IPS-18c (cell line): ENCODE results near the gene ADAMTS14.
"Not testable (repeated sequence)": the region's sequence is repeated elsewhere in the genome, so short reads cannot be mapped to it uniquely, and the experiment has no call there.

Source experiments
- H3K4me3 ChIP-seq: 2 replicates; pipeline ENCODE4 v1.7.0; 2013; ENCODE audit warnings: low read depth, mild to moderate bottlenecking, low read length, moderate library complexity; ENCODE audit not compliant: insufficient read depth
- H3K9me3 ChIP-seq: one replicate; pipeline ENCODE4 v1.6.1; 2013; ENCODE audit warnings: mild to moderate bottlenecking, low read length, moderate library complexity; ENCODE audit not compliant: control insufficient read depth, insufficient read depth

Gene ADAMTS14

DNA sequence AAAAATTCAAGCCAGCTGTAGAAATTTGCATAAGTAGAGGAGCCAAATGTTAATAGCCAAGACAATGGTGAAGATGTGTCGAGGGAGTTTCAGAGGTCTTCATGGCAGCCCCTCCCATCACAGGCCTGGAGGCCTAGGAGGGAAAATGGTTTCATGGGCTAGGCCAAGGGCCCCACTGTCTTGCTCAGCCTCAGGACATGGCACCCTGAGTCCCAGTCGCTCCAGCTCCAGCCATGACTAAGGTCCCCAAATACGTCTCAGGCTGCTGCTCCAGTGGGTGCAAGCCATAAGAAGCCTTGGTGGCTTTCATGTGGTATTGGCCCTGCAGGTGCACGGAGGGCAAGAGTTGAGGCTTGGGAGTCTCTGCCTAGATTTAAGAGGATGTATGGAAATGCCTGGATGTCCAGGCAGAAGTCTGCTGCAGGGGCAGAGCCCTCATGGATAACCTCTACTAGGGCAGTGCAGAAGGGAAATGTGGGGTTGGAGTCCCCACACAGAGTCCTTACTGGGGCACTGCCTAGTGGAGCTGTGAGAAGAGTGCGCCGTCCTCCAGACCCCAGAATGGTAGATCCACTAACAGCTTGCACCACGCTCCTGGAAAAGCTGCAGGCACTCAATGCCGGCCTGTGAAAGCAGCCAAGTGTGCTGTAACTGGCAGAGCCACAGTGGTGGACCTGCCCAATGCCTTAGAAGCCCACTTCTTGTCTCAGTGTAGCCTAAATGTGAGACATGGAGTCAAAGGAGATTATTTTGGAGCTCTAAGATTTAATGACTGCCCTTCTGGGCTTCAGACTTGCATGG, 93.7 kb downstream of the ADAMTS14 start:
- no peak overlapping the region for H3K4me3 ChIP-seq

DNA sequence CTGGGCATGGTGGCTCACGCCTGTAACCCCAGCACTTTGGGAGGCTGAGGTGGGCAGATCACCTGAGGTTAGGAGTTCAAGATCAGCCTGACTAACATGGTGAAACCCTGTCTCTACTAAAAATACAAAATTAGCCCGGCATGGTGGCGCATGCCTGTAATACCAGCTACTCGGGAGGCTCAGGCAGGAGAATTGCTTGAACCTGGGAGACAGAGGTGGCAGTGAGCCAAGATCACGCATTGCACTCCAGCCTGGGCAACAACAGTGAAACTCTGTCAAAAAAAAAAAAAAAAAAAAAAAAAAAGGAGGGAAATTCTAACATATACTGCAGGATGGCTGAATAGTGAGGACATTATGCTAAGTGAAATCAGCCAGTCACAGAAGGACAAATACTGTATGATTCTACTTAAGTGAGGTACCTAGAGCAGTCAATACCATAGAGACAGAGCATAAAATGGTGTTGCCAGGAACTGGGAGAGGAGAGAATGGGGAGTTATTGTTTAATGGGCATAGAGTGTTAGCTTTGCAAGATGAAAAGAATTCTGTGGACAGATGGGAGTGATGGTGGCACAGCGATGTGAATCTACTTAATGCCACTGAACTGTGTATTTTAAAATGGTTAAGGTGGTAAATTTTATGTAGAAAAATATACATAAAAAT, 95.8 kb downstream of the ADAMTS14 start:
- not testable (repeated sequence) for H3K9me3 ChIP-seq, H3K4me3 ChIP-seq

More for the DNA sequence above, 93.7 kb downstream of the ADAMTS14 start:
- H3K9me3 ChIP-seq, result peaks cover 7% of the 10 kb centered on the region

DNA sequence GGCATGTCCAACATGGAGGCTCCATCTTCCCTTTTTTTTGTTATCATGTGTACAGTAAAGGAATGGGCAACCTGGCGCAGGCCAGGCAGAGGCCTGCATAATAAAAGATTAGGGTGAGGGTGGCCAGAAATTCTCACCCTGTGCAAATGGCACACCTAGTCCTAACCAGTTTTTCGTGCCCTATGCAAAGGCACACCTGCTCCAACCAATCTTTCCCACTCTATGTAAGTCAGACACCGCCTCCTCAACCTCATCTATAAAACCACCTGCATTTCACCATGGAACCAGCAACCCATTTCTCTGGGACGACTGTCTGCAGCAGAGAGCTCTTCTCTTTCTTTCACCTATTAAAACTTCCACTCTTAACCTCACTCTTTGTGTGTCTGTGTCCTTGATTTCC, 96.8 kb downstream of the ADAMTS14 start:
- Histone ChIP-seq H3K9me3 (peaks cover 7% of the 10 kb centered on the region), H3K4me3 (no peak overlapping the region)

DNA sequence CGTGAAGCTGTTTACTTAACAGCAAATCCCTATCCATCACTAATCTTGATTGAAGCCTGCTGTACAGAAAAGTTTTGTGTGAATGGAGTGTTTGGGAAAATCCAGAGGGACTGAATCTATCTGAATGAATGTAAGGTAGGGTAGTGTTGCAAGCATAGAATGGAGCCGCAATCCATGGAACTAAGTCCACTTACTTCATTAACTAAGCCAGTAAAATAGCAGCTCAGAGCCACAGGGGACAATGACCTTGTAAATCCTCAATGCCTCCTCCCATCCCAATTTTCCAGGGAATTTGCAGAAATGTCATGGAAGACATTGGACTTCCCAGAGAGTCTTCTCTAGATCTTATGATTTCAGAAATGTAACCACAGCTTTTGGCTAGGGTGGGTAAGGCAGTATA, 97.7 kb downstream of the ADAMTS14 start:
- Histone ChIP-seq H3K9me3 (peaks cover 7% of the 10 kb centered on the region), H3K4me3 (no peak overlapping the region)

DNA sequence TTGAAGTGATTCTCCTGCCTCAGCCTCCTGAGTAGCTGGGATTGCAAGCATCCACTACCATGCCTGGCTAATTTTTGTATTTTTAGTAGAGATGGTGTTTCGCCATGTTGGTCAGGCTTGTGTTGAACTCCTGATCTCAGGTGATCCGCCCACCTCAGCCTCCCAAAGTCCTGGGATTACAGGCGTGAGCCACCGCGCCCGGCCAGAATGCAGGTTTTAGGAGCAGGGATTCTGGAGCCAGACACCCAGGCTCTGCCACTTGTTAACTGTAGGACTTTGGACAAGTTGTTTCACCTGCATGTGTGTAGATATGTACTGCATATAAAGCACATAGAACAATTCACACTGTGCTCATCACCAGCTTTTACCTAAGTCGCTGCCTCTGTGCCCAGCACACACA, 98.2 kb downstream of the ADAMTS14 start:
- H3K9me3 ChIP-seq, H3K4me3 ChIP-seq: not testable (repeated sequence)

DNA sequence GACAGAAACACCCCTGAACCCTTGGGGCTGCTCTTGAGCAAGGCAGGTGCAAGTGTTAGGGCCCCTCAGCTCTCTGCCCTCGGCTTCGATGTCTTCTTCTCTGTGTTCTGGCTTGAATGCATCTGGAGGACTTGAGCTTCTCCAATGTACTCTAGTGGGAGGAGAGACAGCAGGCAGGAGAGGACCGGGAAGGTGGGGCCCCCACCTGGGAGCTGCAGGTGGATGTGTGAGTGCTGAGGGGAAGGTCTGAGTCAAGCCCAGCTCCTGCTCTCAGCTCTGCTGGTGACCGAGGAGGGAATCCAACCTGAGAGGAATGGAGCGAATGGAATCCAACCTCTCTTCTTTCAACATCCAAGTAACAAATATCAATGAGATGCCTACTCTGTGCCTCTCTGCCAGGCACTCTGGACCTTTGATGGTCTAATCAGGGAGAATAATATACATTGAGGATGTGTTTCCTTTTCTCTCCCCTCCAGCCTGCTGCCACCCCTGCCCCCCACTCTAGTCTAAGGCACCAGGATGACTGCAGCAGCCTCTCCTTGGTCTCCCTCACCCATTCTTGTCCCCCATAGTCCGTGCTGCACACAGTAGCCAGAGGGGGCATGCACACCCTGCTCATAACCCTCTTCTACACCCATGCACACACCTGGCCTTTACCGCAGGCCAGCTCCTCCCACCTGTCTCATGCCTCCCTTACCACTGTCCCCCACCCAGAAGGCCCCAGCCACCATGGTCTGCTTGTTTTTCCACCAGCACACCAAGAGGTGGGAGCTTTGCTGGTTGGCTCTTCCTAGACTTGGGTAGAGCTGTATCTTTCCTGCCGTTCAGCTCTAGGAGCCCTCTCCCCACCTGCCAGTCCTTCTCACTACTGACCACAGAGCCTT, 99.2 kb downstream of the ADAMTS14 start:
- Histone ChIP-seq H3K4me3 (no peak overlapping the region), H3K9me3 (peaks cover 3% of the 10 kb centered on the region)

DNA sequence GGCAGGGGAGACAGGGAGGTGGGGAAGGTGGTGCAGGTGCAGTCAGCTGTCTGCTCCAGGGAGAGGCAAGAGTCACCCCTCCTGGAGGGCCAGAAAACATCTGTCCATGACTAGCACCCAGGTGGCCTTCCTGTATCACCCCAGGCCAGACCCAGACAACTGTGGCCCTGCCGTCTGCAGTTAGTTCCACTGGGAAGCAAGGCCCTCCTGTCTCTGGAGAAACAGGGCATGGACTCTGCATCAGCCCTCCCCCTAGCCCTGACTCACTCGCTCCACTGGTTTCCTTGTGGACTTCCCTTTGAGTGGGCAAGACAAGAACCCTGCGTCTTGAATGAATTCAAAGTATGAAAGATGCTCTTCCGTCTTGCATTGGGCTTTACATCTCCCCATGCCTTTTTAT, 100.3 kb downstream of the ADAMTS14 start:
- no peak overlapping the region for H3K4me3 ChIP-seq
- H3K9me3 ChIP-seq, result no peaks in the 10 kb centered on the region

DNA sequence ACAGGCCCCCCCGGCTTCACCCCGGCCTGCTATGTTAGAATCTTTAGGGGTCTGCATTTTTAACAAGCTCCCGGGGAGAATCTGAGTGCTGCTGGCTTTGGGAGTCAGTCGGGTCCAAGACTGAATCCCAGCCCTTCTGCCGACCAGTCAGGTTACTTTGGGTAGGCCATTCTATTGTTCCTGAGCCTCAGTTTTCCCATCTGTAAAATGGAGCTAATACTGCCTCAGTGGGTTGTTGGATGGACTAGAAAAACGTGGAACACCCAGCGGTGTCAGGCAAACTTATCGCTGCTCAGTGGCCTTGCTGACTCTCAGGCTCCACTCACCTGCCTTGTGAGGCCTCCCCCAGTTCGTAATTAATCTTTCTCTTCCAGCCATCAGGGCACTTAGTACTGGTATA, 101.2 kb downstream of the ADAMTS14 start:
- Histone ChIP-seq H3K9me3 (no peaks in the 10 kb centered on the region), H3K4me3 (no peak overlapping the region)

DNA sequence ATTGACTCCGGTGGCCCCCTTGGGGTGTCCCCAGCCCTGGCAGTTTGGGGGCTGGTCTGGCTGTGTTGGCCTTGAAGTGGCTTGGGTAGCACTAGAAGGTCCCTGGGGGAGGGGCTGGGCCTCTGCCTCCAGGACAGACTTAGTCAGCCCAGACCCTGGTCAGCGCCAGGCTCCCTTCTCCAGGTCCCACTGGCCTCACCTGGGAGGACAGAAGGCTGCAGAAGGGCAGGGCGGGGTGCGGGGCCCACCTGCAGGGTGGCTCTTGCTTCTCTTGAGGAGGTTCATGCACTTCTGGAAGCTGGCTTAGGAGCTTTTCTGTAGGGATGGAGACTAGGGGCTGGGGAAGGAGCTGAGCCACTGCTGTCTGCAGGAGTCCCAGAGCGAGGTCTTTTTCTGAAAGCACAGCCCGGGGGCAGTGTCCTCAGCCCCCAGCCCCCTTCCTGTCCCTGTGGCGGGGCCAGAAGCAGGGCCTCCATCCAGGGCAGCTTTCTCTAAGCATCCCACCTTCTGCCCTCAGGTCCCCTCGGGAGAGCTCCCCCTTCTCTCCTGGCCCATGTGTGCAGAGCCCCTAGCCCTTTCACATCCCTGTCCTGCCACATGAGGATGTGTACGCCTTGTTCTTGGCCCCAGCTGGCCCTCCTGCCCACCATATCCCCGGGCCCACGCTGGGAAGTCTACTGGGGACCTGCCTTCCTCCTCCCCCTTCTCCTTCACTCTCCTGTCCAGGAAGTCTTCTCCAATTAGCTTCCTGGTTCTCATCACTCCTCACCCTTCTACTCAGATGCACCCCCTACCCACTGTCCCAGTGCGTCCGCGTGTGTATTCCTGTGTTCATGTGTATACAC, 101.9 kb downstream of the ADAMTS14 start:
- Histone ChIP-seq H3K4me3 (no peak overlapping the region), H3K9me3 (no peaks in the 10 kb centered on the region)

DNA sequence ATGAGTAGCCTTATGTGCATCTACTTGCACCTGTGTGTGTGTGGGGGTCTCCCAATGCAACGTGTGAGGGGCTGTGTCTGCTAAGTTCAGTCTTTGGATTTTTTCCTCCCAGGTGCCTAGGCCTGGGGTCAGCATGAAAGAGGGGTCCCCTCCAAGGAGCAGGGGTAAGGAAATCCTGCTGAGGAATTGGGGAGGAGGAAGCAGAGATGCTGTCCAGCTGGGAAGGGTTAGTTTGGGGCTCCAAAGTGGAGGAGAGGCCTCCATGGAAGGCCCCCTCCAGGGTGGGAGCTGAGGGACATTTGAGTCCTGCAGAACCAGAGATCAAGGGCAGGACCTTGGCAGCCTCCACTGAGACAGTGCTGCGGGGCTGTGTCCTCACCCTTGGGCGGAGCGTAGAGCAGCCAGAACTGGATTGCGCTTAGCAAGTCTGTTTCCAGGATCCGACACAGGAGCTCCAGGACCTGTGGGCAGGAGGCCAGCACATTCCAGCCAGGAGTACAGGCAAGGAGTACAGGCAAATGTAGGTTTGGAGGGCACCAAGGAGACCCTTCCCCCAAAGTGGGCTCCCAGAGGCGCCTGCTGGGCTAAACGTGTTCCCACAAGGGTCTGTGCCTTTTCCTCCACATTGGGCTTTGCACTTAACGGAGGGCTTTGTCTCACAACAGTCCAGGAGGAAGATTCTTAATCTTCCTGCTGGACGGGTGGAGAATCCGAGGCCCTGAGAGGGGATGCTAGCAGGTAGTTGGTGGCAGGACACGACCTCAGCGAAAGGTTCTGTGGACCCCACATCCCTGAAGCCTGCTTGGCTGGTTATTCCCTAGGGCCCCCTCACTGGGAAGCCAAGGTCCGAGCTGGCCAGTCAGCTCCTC, 102.7 kb downstream of the ADAMTS14 start:
- Histone ChIP-seq H3K9me3 (no peaks in the 10 kb centered on the region), H3K4me3 (no peak overlapping the region)

DNA sequence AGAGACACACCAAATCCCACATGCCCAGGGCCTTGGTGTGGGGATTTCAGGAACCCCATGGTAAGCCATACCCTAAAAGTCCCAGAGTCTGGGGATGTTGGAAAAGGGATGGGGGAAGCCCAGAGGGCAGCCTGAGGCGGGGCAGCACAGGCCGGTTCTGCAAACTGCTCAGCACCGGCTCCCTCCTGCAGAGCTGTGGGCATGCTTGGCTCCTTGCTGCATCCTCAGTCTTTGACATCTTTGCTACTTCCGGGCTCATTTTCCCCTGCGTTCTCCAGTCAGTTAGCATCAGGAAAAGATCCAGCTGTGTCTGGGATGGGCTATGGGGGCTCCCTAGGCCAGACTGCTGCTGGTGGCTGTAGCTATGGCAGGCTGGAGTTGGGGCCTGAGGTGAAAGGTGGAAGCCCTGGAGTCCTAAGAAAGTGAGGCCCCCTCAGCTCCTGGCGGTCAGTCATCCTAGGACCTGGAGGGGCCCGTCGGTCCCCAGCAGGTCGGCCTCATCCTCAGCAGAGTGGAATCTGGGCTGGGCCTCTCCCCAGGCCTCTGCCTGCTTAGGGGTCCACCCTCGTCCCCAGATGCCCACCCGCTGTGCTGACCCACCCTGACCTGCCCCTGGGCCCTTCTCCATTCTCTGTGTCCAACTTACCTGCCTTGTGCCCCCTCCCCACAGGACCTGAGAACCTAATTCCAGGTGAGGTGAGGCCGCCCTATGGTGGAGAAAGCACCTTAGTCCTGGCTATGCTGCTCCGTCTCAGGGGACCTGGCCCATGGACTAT, 103.6 kb downstream of the ADAMTS14 start:
- H3K4me3 ChIP-seq, result no peak overlapping the region
- no peaks in the 10 kb centered on the region for H3K9me3 ChIP-seq

DNA sequence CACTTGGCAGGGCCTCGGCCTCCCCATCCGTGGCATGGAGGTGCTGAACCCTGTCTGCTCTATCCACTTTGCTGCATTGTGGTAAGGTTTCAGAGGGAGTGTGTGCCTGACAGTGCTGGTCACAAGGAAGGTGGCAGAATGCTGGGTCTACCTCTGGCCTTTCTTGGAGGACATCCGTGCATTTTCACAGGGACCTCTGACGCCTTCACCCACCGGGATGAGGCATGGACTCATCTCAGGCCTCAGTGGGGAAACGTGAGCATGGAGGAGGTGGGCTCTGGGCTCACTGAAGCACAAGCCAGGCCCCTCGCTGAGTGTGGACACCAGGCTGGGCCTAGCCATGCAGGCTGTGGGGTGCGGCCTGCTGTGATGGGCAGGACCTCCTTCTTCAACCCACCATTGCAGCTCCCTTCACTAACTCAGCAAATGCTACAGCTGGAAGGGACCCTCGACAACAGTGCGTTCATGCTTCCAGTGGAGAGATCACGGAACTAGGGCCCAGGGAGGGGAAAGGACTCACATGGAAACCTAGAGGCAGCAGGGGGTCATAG, 104.2 kb downstream of the ADAMTS14 start:
- no peaks in the 10 kb centered on the region for H3K9me3 ChIP-seq
- no peak overlapping the region for H3K4me3 ChIP-seq

DNA sequence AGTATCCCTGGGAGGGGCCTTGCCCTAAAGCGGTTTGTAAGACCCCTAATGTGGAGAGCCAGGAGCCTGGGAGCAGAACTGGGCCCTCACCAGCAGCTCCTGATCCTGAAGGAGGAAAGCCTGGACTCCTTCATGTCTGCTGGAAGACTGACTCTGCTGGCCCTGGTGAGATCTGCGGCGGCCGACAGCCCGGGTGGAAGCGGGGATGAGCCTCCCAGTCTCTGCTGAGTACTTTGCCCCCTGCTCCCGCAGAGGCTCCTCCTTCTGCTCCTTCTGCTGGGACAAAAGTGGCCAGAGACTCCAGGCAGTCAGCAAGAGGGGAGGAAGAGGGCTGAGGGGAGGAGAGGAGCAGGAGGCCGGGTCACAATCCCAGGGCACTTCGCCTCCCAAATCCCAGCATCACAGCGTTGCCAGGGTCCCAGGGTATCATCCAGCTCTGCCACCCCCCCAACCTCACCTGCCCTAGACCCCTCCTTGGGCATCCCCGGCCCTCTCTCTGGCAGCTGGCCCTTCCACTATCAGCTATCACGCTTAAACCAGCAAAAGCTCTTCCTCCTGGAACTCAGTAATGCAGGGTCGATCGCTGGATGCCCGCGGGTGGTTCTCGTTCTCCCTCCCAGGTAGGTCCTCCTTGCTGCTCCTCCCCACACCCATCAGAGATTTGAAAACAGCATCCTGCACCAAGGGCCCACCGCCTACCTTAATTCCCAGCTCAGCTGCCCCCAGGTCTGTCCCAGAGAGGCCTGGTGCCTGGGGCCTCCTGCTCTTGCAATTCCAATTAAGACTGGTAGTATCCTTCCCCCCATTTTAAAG, 105.0 kb downstream of the ADAMTS14 start:
- Histone ChIP-seq H3K4me3 (no peak overlapping the region), H3K9me3 (no peaks in the 10 kb centered on the region)

DNA sequence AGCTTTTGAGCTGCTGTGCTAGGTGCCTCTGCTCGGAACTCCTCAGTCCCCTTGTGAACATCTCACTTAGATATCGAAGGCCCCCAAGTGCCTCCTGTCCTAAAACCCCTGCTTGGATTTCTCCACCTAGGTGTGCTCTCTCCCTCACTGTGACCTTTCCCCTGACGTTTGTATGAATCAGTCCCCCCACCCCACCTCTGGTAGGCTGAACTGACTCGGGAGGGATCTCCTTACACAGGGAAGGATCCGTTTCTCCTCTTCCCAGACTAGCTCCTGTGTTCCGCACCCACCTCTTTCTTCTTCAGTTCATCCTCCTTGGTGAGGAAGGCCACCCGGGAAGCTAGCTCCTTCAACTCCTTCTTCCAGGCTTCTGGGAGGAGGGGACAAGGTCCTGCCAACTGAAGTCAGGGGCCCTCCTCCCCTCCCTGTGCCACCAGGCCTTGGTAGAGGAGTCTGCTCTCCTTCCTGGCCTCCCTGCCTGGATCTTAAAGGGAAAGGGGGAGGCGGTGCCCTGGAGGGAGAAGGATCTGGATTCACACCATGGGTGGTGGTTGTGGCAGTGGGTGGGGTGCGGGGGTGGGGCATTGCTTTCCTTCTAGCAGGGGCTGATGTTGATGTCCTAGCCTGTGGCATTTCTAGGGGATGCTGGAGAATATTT, 106.1 kb downstream of the ADAMTS14 start:
- no peaks in the 10 kb centered on the region for H3K9me3 ChIP-seq
- no peak overlapping the region; the same call in 1 of the 2 replicates for H3K4me3 ChIP-seq
